AG04449 (cell line): Measurements from ENCODE around the gene ENTPD5.
"Not testable (repeated sequence)": the region's sequence is repeated elsewhere in the genome, so short reads cannot be mapped to it uniquely, and the experiment has no call there.

Experiments used
- CTCF ChIA-PET: fragments of 350-600 bp; formaldehyde crosslinking; extraction: SDS; loops from one replicate; lab custom pipeline; 2021; ENCODE audit warnings: antibody characterized with exemption; lab: Yijun Ruan, JAX
- POLR2A ChIA-PET: fragments of 400-600, 350-600 bp; formaldehyde crosslinking; extraction: SDS; loops from one replicate; lab custom pipeline; 2020; ENCODE audit warnings: antibody characterized with exemption, inconsistent platforms; lab: Yijun Ruan, JAX
- DNase-seq: peaks from one replicate; pipeline ENCODE4 v3.0.0-alpha.2; 2010; ENCODE audit warnings: low read depth, low spot score
- H3K4me3 ChIP-seq: 2 replicates; pipeline ENCODE4 v1.5.1; 2011; ENCODE audit warnings: low read depth, mild to moderate bottlenecking, control low read depth, low read length
- CTCF ChIP-seq: IDR thresholded peaks from one replicate; pipeline ENCODE4 v1.5.1; 2011; ENCODE audit warnings: mild to moderate bottlenecking, moderate library complexity, low read length, control low read depth, inconsistent platforms; ENCODE audit not compliant: insufficient read depth; ENCODE audit errors: missing control alignments

ENTPD5 gene

GRCh38 chr14:73997944-73998447, 21.1 kb downstream of the ENTPD5 start:
- no peak for DNase-seq
- ChIA-PET CTCF (no interaction called here), POLR2A (interaction anchor here (0.5 kb wide), 1 partner anchor 86 kb away, joined by 3 read pairs; no protein-coding TSS in a partner anchor)
- H3K4me3 ChIP-seq: no peak overlapping the region
- no peak for TF ChIP-seq CTCF

DNA sequence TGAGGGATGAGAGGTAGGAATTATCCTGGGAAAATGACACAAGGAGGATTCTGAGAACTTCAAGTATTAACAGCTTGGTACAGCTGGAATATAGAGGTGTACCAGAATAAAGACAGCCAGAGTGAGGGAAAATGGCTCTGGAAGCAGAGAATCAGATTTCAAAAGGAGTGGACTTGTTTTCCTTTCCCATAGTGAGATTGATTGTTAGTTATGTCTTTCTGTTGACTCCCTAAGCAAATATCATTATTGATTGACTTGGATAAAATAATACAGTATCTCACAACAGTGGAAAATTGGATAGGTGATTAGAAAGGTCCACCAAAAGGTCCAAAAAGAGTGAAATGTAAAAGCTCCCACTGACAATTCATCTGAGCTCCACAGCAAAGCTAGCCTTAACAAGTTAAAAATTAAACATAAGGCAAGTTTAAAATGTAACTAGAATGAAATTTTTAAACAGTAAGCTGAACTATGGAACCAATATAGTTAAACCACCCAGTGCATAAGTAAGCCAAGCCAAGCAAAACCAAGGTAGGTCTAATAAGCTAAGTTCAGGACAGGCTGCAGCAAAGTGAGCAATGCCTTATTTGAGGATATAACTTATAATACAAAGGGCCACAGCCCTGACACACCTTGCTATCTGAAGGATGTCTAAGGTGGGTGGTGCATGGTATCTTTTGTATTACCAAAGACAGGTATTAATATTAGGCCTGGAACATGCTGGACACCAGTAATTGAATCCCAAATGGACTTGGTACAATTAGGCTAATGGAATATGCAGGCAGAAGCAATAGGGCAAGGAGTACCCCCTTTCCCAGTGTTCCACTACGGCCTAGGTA, 21.8 kb downstream of the ENTPD5 start:
- CTCF ChIA-PET: no interaction called here
- POLR2A ChIA-PET: no interaction called here
- no peak overlapping the region for H3K4me3 ChIP-seq
- DNase-seq: no peak
- TF ChIP-seq CTCF: no peak

DNA sequence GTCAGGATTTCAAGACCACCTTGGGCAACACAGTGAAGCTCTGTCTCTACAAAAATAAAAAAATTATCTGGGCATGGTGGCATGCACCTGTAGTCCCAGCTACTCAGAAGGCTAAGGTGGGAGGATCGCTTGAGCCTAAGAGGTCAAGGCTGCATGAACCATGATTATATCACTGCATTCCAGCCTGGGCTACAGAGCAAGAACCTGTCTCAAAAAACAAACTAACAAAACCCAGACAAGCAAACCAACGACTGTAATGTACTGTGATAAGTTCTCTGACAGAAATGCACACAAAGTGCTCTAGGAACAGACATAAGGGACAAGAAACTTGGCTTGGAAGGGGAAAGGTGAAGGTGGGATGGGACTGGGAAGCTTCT, 22.4 kb downstream of the ENTPD5 start:
- no peak for DNase-seq
- POLR2A ChIA-PET: no interaction called here
- no peak overlapping the region for H3K4me3 ChIP-seq
- CTCF ChIA-PET: no interaction called here
- no peak for TF ChIP-seq CTCF

DNA sequence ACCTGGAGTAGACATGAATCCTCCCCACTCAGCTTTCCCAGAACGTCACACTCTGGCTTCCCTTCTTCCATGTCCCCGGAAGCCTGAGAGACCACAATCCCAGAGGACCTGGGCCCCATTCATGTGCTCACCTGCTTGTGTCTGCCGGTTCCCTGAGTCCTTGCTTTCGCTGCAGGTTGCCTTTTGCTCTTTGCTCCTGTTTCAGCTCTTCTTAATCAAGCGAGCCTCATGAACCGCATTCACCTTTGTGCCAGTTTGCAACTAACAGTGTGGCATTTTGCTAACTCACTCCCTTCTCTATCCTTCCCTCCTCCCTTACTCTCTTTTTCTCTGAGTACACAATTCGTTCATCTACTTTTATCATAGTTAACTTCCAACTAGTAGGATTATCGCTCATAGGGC, 23.1 kb downstream of the ENTPD5 start:
- no peak for TF ChIP-seq CTCF
- H3K4me3 ChIP-seq: no peak overlapping the region
- ChIA-PET CTCF (no interaction called here), POLR2A (no interaction called here)
- DNase-seq: no peak

DNA sequence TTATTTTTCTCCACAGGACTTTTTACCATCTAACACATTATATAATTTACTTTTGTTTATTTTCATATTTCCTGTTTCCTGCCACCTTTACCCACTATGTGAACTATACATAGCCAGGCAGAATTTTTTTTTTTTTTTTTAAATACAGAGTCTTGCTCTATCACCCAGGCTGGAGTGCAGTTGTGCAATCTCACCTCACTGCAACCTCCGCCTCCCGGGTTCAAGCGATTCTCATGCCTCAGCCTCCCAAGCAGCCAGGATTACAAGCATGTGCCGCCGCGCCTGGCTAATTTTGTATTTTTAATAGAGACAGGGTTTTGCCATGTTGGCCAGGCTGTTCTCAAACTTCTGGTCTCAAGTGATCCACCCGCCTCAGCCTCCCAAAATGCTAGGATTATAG, 24.2 kb downstream of the ENTPD5 start:
- H3K4me3 ChIP-seq, DNase-seq, CTCF ChIA-PET, POLR2A ChIA-PET: not testable (repeated sequence)

- TF ChIP-seq CTCF: no peak
- H3K4me3 ChIP-seq: no peak overlapping the region
- ChIA-PET POLR2A (no interaction called here), CTCF (no interaction called here)
- no peak for DNase-seq
Measured at GRCh38 chr14:73991092-73991491, 28.0 kb downstream of the ENTPD5 start.

- POLR2A ChIA-PET, CTCF ChIA-PET, DNase-seq, H3K4me3 ChIP-seq: not testable (repeated sequence)
Measured at GRCh38 chr14:73988656-73989055, 30.4 kb downstream of the ENTPD5 start.
